PC-9 (cell line): ENCODE data around the gene TIGD1.

Source experiments
- CTCF ChIP-seq: fragments of 200-600 bp; sonication (generic); conservative IDR thresholded peaks from 2 replicates; pipeline ENCODE4 v1.6.1; 2017; ENCODE audit warnings: mixed run types, antibody characterized with exemption, mild to moderate bottlenecking, moderate library complexity
- EZH2 ChIP-seq: fragments of 200-600 bp; sonication (generic); IDR thresholded peaks from 2 replicates; pipeline ENCODE4 v1.8.0; 2017; ENCODE audit warnings: antibody characterized with exemption, low read depth

DNA sequence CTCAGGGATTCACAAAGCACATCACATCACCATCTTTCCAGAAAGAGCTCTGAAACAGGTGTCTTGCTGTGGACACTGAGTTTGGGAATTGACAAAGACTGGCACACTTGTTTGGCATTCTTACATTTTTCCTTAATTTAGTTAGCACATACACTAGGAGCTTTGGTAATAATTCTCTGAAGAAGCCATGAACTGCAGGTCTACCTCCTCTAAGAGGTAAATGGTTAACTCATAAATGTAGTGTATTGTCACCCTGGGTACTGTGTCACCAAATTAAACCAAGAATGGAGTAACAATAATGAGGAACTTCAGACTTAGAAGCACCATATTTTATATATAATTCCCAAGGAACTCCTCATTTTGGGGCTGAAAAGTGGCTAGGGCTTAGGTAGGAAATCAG, 22.7 kb upstream of the TIGD1 start:
- TF ChIP-seq CTCF: no peak
- no peak for TF ChIP-seq EZH2
